Lower leg skin (tissue), 3 donors: ENCODE data around the gene NHERF1.

Experiments
- CTCF ChIP-seq, 3 donors: fragments of 450-650 bp; IDR thresholded peaks; one replicate each; pipeline ENCODE4 v1.5.1; 2016; ENCODE audit warnings: antibody characterized with exemption in 3 of 3, mild to moderate bottlenecking in 3 of 3, moderate library complexity in 2 of 3
- POLR2A ChIP-seq, 2 donors: fragments of 450-650 bp; IDR thresholded peaks; one replicate each; pipeline ENCODE4 v1.6.1; 2016 to 2017; ENCODE audit warnings: antibody characterized with exemption in 2 of 2, mild to moderate bottlenecking in 1 of 2, moderate library complexity in 1 of 2

GRCh38 chr17:74733365-74734122 lies 14.9 kb upstream of the NHERF1 start:
- TF ChIP-seq CTCF (IDR thresholded peaks at IDR 0.05) (no peak), POLR2A (IDR thresholded peaks at IDR 0.05) (no peak)
